GM18870 (cell line): Measurements from ENCODE around the gene MAPT.
"Not testable (repeated sequence)": the region's sequence is repeated elsewhere in the genome, so short reads cannot be mapped to it uniquely, and the experiment has no call there.

ENCODE experiments used
- ATAC-seq: cut with Tn5 transposase; IDR thresholded peaks from one replicate; pipeline ENCODE4 v1.9.1; 2021; ENCODE audit warnings: moderate library complexity; ENCODE audit not compliant: unreplicated experiment

Gene MAPT

DNA sequence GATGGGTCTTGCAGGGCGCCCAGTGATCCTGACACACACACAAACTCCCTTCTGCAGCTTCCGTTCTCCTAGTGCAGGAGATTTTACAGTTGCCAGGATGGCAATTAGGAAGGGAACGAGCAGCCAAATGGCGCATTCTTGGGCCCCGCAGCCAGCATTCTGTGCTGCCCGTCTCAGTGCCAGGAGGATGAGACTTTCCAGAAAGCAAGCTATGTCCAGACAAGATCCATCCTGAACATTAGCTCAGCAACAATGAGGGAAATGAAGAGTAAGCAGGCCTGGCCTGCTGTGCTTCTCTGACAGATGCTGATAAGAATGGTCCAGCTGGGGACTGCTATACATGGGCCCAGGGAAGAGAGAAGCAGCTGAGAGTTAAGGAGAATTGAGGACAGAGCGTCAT, 33.2 kb upstream of the MAPT start:
- no peak for ATAC-seq

DNA sequence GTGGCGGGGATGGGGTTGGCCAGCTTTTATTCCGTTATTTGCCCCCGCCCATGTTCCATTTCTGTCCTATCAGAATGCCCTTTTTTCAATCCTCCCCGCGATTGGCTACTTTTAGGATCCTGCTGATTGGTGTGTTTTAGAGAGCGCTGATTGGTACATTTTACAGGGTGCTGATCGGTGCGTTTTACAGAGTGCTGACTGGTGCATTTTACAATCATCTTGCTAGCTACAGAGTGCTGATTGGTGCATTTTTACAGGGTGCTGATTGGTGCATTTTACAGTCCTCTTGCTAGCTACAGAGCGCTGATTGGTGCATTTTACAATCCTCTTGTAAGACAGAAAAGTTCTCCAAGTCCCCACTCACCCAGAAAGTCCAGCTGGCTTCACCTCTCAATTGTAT, 32.2 kb upstream of the MAPT start:
- ATAC-seq = not testable (repeated sequence)

DNA sequence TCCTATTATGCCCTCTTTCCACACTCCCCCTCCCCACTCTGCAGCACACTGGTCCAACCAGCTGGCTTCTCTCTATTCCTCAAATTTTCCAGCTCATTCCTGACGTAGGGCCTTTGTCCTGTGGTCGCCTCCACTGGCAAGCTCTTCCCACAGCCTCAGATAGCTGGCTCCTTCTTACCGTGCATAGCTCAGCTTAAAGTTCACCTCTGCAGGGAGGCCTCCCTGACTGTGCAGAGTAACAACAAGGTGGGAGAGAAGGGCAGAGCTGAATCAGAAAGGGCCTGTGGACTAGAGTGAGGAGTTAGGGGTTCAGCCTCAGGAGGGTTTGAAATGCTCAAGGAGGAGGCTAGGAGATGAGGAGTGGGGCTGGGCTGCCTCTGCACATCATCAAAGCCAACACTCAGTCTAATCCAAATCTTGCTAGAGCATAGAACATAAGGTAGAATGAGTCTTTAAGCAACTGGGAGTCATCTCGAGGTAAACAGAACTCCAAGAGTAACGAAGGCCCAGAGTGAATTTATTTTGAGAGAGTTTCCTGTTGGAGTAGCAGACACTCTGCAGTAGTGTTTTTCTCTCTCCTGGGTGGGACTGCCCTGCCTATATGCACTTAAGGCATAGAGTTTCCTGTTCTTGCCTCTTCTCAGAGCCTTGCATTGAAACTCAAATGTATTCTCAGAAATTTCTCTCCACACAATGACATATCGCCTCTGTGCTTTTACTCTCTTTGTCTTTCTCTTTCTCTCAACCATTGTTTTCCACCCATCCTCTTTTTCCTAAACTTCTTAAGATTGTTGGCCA, 30.3 kb upstream of the MAPT start:
- no peak for ATAC-seq

DNA sequence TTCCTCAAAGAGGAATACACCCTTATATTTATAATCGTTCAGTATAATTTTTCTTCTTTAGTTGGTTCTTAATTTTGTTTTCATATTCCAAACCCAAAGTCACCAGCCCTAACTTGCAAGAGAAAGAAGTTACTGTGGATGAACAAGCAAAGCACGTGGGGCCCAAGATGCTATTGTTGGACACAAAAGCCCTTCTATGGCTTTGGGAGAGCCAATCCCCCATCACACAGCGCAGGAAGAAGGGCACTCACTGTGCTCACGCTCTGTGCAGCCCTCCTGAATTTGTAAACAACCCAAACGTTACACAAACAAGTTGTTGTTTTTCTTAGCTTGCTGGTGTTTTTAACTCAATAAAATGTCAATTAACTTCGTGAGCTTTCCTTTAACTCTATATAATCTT, 27.2 kb upstream of the MAPT start:
- no peak for ATAC-seq

DNA sequence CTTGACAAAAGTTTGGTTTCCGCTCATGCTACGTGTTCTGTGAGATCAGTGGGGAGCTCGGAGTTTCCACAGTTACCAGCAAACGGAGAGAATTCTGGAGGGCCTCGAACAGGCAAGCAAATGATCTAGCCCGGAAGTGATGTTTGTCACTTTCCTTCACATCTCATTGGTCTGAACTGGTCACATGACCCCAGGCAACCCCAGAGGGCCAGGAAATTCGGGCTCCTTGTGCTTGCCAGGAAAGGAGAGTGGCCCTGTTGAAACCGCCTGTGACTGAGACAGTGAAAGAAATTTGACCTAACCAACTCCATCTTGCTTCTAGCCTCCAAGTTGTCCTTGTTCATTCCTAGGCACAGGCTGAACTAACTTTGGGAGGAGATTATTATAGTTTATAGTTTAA, 26.7 kb upstream of the MAPT start:
- no peak for ATAC-seq

DNA sequence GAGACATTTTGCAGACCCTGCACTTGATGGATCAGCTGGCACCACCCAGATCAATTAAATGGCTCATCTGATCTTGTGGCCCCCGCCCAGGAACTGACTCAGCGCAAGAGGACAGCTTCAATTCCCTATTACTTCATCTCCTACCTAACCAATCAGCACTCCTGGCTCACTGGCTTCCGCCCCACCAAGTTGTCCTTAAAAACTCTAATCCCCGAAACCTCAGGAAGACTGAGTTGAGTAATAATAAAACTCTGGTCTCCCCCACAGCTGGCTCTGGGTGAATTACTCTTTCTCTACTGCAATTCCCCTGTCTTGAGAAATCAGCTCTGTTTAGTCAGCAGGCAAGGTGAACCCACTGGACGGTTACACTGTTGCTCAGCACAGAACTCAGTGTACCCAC, 26.1 kb upstream of the MAPT start:
- no peak for ATAC-seq

DNA sequence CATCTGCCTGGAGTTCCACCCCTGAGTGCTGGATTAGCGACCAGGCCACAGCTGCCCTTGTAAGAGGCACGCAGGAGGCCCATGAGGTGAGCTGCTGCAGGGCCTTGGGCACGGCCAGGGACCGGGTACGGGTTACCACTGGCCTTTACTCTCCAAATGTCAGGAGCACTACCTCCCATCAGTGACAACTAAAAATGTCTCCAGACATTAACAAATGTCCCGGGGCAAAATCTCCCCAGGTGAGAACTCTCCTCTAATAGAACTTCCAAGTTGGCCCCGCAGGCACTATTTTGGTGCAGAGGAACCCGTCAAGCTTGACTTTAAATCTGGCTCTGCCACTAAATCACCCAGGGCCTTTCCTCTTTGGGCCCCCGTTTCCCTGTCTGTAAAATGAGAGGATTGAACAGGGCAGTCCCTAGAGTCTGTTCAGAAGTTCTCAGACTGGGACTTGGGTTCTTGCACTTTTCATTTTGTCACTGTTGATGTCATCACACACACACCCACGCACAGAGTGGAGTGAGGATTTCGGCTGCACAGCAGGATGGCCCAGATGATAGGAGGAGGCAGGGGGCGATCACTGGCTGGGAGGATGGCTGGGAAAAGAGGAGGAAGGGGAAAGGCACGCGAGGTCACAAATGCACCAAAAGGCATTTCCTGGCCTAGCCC, 24.5 kb upstream of the MAPT start:
- ATAC-seq = no peak

DNA sequence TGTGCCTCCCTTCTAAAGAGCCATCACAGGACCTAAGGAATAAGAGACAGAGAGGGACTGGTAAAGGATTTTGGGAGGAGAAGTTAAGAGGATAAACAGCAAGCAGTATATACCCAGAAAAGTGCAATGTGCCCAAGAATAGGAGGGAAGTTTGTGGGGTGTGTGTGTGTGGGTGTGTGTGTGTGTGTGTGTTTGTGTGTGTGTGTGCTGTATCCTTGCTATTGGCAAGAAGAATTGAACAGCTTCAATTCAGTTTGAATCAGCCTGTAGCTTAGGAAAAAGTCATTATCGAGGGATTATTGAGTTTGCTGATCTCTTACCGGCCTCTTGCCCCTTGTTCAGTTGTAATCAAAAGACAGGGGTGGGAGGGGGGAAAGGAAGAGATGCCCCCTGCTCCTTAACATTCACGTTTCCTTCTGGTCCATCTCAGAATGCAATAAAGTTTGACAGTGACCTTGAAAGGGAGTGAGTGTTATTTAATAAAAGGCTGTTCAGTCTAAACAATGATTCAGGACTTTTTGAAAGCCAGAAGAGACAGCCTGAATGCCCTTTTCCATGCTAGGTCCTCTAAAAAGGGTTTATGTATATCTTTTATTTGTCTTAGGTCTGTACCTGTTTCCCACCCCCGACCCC, 23.9 kb upstream of the MAPT start:
- ATAC-seq = no peak

DNA sequence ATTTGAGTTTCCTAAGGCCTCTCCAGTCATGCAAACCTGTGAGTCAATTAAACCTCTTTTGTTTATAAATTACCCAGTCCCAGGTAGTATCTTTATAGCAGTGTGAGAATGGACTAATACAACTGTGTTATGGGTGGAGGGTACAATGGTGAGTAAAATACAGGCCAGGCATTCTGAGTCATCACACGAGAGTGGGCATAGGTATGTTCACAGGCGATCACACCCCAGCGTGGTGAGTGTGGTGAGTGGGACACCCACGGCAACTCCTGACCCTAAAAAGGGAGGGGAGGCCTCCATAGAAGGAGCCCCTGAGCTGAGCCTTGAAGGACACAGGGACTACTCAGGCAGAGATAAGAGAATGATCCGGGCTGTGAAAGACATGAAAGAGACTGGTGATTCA, 22.6 kb upstream of the MAPT start:
- ATAC-seq = no peak

DNA sequence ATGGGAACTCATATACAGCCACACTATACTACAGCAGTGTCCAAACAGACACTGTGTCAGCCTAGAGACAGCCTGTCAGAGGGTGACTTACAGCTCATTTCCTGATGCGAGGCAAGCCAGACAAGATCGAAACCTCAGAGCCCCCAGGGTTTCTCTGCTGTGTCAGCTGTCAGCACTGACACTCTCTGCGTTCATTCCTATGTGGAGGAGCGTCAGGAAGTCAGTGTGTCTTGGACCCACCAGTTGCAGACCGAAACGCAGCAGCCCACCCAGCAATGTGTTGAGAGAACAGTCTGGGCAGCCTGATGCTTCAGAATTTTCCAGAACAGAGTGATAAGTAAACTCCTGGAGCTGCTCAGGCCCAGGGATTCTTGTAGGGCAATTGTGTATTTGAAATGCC, 20.6 kb upstream of the MAPT start:
- no peak for ATAC-seq

DNA sequence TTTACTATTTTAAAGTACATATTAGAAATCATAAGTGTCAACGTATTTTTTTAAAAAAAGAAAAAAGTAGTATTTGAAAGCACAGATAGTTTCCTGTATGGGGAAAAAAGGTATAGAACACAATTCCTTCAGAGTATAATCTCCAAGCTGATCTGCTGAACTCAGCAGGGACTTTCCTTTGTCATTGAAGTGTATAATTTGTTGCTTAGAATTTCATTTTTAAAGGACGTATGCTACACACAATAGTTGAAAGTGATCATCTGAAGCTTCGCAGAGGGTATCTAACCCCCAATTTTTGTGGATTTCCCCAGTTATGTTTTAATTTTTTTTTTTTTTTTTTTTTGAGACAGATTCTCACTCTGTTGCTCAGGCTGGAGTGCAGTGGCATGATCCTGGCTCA, 20.2 kb upstream of the MAPT start:
- no peak for ATAC-seq

DNA sequence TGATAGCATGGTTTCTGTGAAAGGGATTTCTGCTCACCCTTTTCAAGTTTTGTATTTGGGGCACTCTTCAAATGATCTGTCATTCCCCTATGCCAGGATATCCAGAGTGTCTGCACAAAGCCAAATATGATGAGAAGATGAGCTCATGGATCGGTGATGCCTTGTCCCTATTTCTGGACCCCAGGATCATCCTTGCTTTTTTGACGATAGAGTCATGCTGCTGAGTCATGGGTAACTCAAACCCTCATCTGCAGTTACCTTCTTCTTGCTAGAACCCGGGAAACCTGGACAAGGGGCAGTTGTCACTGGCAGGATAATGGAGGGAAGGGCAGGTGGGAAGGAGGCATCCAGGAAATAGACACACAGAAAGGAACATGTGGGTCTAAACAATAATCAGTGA, 17.8 kb upstream of the MAPT start:
- no peak for ATAC-seq

DNA sequence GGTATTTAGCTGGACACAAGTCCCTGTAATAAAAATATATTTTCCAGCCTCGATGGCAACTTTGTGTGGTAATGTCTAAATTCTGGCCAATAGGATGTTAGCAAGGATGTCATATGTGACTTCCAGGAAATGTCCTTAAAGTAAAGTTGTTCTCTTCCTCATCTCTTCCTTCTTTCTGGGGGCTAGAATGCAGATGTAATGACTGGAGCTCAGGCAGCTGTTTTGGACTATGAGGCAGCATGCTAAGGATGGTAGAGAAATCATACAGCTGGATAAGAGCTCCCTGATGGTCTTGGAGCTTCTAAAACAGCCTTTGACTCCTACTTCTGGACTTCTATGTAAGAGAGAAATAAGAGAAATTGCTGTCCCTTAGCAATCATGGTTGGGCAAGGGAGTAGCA, 16.9 kb upstream of the MAPT start:
- no peak for ATAC-seq

DNA sequence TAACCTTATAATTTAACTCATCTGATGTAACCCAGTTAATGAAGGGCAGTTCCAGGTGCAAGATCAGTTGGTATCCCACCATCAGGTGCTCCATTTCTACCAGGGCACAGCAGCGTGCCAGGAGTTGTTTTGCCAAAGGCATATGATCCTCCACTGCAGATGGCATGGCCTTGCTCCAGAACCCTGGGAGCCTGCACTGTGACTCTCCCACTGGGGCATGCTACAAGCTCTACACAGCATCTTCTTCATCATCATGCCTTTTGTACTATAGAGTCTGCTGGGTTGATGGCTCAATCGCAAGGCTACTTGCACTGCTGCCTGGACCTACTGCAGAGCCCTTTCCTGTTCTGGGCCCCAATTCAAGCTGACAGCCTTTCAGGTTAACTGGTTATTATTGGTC, 11.3 kb upstream of the MAPT start:
- ATAC-seq = no peak

DNA sequence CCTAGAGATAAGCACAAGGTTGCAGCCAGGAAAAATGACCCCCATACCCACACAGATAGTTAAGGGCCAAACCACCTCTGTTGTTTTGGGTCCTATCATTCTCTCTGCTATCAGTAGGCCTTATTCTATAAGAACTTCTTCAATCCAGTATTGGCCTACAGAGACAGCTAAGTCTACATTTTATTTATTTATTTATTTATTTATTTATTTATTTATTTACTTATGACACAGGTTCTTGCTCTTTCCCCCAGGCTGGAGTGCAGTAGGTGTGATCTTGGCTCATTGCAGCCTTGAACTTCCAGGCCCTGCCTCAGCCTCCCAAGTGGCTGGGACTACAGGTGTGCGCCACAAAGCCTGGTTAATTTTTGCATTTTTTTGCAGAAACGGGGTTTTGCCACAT, 7.5 kb upstream of the MAPT start:
- no peak for ATAC-seq

DNA sequence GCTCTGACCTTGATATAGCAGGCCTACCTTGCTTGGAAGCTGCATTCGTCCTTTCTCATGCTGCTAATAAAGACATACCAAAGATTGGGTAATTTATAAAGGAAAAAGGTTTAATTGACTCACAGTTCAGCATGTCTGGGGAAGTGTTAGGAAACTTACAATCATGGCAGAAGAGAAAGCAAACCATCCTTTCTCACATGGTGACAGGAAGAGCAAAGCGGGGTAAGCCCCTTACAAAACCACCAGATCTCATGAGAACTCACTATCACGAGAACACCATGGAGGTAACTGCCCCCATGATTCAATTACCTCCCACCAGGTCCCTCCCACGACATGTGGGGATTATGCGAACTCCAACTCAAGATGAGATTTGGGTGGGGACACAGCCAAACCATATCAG, 6.0 kb upstream of the MAPT start:
- ATAC-seq = no peak

DNA sequence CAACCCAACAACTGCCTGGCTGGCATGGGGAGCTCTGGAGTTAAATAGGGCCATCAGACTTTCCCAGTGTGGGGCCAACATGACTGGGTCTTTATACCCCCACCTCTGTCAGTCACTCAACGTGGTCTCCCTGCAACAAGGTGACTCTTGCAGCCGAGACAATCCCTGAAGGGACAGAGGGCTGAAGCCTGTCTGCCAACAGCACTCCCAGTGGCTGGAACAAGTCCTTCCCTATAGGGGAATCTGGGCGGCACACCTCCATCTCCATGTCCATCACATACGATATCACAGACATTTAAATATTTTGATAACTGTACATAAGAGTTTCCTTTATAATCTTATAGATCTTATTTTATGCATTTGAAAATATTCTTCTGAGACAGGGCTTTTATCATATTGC, 4.8 kb upstream of the MAPT start:
- no peak for ATAC-seq

DNA sequence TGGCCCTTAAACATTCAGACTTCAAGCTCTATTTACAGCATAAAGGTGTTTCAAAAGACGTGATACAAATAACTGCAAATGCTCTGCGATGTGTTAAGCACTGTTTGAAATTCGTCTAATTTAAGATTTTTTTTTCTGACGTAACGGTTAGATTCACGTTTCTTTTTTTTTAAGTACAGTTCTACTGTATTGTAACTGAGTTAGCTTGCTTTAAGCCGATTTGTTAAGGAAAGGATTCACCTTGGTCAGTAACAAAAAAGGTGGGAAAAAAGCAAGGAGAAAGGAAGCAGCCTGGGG, 681 bp upstream of the MAPT start:
- ATAC-seq = no peak

DNA sequence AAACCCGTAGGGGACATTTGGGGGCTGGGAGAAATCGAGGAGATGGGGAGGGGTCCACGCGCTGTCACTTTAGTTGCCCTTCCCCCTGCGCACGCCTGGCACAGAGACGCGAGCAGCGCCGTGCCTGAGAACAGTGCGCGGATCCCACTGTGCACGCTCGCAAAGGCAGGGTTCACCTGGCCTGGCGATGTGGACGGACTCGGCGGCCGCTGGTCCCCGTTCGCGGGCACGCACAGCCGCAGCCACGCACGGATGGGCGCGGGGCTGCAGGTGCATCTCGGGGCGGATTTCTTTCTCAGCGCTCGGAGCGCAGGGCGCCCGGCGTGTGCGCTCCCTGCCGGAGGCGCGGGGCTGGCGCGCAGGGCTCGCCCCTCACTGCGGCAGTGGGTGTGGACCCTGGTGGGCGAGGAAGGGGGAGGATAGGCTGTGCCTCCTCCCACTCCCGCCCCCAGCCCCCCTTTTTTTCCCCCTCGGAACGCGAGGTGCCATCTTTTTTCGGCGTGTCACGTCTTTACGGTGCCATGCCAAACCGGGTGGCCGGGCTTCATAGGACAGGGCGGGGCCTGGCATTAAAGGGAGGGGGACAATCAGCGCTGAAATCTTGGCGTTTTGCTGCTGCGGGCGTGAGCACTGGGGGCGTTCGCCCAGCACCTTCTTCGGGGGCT, 1.1 kb downstream of the MAPT start:
- ATAC-seq = no peak

DNA sequence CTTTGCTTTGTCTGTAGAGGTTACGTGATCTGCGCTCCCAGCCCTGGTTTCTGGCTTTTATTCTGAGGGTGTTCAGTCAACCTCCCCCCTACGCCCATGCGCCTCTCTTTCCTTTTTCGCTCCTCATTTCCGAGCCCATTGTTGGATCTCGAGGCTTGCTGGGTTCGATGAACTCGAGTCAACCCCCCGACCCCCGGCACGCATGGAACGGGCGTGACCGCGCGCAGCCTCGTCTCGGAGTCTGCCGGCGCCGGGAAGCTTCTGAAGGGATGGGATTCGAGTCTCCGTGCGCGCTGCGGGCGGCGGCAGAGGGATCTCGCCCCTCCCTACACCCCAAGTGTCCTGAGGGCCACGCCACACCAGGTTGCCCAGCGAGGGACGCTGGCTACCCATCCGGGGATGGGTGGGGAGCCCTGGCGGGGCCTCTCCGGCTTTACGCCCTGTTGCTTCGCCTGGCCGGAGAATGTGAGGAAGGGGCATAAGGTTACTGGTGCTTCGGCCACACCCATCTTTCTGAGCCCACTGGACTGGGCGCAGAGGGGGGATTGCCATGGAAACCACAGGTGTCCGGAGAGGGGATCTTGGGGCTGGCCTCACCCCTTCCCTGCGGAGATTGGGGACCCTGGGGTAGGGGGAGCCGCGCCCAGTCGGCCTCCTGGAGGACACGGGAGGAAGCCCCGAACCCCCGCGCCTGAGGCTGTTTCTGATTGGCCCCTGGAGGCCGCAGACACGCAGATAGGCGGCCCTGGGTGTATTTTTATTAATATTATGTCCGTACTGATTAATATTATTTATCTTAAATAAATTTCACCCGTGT, 1.8 kb downstream of the MAPT start:
- ATAC-seq = no peak
